HepG2 (cell line): ENCODE data around the gene RBBP8NL. TPM values are rescaled to one million over a fixed set of nuclear protein-coding genes. Genes with fewer than 3 reads are reported as not detected.

ENCODE experiments used
- EP300 ChIP-seq, 3 experiments: sonication (generic) in 1 of 3; formaldehyde crosslinking in 1 of 3; IDR thresholded peaks; 2 replicates each; pipeline versions ENCODE4 v1.5.1 to v1.6.1; 2011 to 2020; ENCODE audit warnings: low read depth in 2 of 3, low read length in 2 of 3, borderline replicate concordance in 1 of 3, improper control_type of control experiment in 1 of 3, mild to moderate bottlenecking in 1 of 3, missing genetic modification reagents in 1 of 3, moderate library complexity in 1 of 3
- FOSL1 ChIP-seq: sonication (generic); formaldehyde crosslinking; IDR thresholded peaks from 2 replicates; pipeline ENCODE4 v1.9.0; 2021; ENCODE audit warnings: missing genetic modification reagents, borderline replicate concordance
- HDAC1 ChIP-seq: sonication (generic); formaldehyde crosslinking; IDR thresholded peaks from 2 replicates; pipeline ENCODE4 v1.5.1; 2020; ENCODE audit warnings: mild to moderate bottlenecking, missing genetic modification reagents
- MAFG ChIP-seq: sonication (generic); formaldehyde crosslinking; IDR thresholded peaks from 2 replicates; pipeline ENCODE4 v1.5.1; 2020; ENCODE audit warnings: mild to moderate bottlenecking, missing genetic modification reagents
- MED1 ChIP-seq: sonication (generic); formaldehyde crosslinking; IDR thresholded peaks from 2 replicates; pipeline ENCODE4 v1.4.0; 2020; ENCODE audit warnings: missing genetic modification reagents
- RAD21 ChIP-seq: fragments of 450-650 bp; formaldehyde crosslinking; IDR thresholded peaks from 2 replicates; pipeline ENCODE4 v1.5.0; 2020; ENCODE audit warnings: mild to moderate bottlenecking
- RFXAP ChIP-seq: sonication (generic); formaldehyde crosslinking; IDR thresholded peaks from 2 replicates; pipeline ENCODE4 v1.4.0; 2020; ENCODE audit warnings: missing genetic modification reagents, borderline replicate concordance
- RNF2 ChIP-seq: fragments of 450-650 bp; conservative IDR thresholded peaks from 2 replicates; pipeline ENCODE4 v1.6.1; 2016; ENCODE audit warnings: low read depth
- SALL2 ChIP-seq: sonication (generic); formaldehyde crosslinking; IDR thresholded peaks from 2 replicates; pipeline ENCODE4 v1.8.1; 2023; ENCODE audit warnings: mild to moderate bottlenecking, missing genetic modification reagents, inconsistent platforms
- ZKSCAN5 ChIP-seq: sonication (generic); formaldehyde crosslinking; IDR thresholded peaks from 2 replicates; pipeline ENCODE4 v1.5.1; 2020; ENCODE audit warnings: mild to moderate bottlenecking, missing genetic modification reagents
- ZNF383 ChIP-seq: sonication (generic); formaldehyde crosslinking; IDR thresholded peaks from 2 replicates; pipeline ENCODE4 v1.4.0; 2020; ENCODE audit warnings: missing genetic modification reagents, mild to moderate bottlenecking, borderline replicate concordance
- ZSCAN12 ChIP-seq: sonication (generic); formaldehyde crosslinking; IDR thresholded peaks from 2 replicates; pipeline ENCODE4 v1.9.0; 2021; ENCODE audit warnings: mild to moderate bottlenecking, missing genetic modification reagents
- polyA plus RNA-seq, 8 experiments: library from polyadenylated mRNA; depleted of rRNA in 3 of 8; stranded (reverse) in 7 of 8; unstranded in 1 of 8; fragments of >200 nt; fragmentation: Illumina TruSeq in 4 of 8; extraction: Trizol in 4 of 8; gene quantifications; 2 replicates each; pipeline versions ENCODE4 v1.2.1 to v1.2.3, GENCODE V29; 2011 to 2016; ENCODE audit warnings: low read depth in 4 of 8, missing spikeins in 1 of 8, mixed read lengths in 1 of 8; ENCODE audit not compliant: insufficient read depth in 1 of 8
- total RNA-seq, 5 experiments: library from RNA; depleted of rRNA; stranded (reverse); fragments of >200 nt; fragmentation: Illumina TruSeq; extraction: Trizol; gene quantifications; 2 replicates each; pipeline ENCODE4 v1.2.3, GENCODE V29; 2016; ENCODE audit warnings: low read depth in 1 of 5
- TF ChIP-seq, protein P1 (sequence below): sonication (generic); formaldehyde crosslinking; IDR thresholded peaks from 2 replicates; pipeline ENCODE4 v1.8.0; 2022; ENCODE audit warnings: missing genetic modification reagents, low read depth, mild to moderate bottlenecking, borderline replicate concordance
- TF ChIP-seq, protein P2 (sequence below): IDR thresholded peaks from 2 replicates; pipeline ENCODE4 v1.6.1; 2012; ENCODE audit warnings: low read depth, low read length, improper control_type of control experiment
- TF ChIP-seq, protein P3 (sequence below): sonication (generic); formaldehyde crosslinking; IDR thresholded peaks from 2 replicates; pipeline ENCODE4 v1.5.1; 2020; ENCODE audit warnings: missing genetic modification reagents, mild to moderate bottlenecking, borderline replicate concordance
- TF ChIP-seq, protein P4 (sequence below): sonication (generic); formaldehyde crosslinking; IDR thresholded peaks from 2 replicates; pipeline ENCODE4 v1.4.0; 2020; ENCODE audit warnings: missing genetic modification reagents
- TF ChIP-seq, protein P5 (sequence below): sonication (generic); formaldehyde crosslinking; IDR thresholded peaks from 2 replicates; pipeline ENCODE4 v1.9.0; 2022; ENCODE audit warnings: low read depth, missing genetic modification reagents
- TF ChIP-seq, protein P6 (sequence below): sonication (generic); formaldehyde crosslinking; IDR thresholded peaks from 2 replicates; pipeline ENCODE4 v1.4.0; 2020; ENCODE audit warnings: mild to moderate bottlenecking, low read depth, missing genetic modification reagents
- TF ChIP-seq, protein P7 (sequence below): fragments of 450-650 bp; IDR thresholded peaks from 2 replicates; pipeline ENCODE4 v1.6.1; 2017

Gene RBBP8NL
- total and polyA plus RNA-seq, 2 of the 13 experiments (the other 11 are each of a cell fraction or from before 2014, with no cell fraction given), result 0.69 to 0.86 TPM

DNA sequence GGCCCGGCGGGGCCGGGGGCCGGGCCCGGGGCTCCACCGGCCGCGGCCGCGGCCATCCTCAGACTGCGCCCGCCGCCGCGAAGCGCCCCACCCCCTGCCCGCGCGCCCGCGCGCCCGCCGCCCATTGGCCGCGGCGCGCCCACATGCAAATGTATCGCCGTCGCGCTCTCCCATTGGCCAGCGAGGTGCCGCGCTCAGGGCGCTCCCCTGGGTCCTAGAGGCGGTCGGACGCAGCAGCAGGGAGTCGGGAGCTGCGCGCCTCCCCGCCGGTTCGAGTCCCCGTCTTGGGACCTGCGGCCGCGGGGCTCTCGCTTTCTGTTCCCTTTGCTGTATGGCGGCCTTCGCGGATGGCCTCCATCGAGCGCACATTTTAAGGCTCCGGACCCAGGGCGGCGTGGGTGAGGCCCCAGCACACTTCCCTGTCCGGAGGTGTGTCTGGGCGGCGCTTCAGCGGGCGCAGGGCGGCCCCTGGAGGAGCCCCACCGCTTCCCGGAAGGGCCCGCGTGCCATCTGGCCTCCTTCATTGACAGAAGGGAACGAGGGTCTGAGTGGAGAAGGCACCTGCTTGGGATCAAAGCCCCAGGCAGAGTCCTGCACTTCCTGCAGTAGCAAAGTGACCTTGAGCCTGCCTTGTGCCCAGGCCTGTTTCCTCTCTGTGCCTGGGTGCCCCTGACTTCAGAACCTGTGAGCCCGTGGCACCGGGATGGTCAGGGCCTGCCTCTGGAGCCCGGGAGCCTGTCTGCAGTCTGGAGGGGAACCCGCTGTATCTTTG is 19.9 kb downstream of the RBBP8NL start, which contains the start of gene CABLES2 (continued):
- TF ChIP-seq, protein P1, sequence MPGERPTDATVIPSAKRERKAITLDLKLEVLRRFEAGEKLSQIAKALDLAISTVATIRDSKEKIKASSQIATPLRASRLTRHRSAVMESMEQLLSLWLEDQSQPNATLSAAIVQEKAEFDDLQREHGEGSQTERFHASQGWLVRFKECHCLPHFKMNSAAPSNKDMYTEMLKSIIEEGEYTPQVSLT (CRISPR knock-in tag), result no peak; the same call in 1 of the 2 replicates
- TF ChIP-seq RAD21 (CRISPR knock-in tag) (peak; percentile 43), HDAC1 (CRISPR knock-in tag) (peak; percentile 89), RFXAP (CRISPR knock-in tag) (peak; percentile 96), ZKSCAN5 (CRISPR knock-in tag) (no peak), ZNF383 (CRISPR knock-in tag) (peak; percentile 97; the same call in 1 of the 2 replicates), EP300 (IDR thresholded peaks at IDR 0.05; ENCODE audit: low read depth in 2 of 2, low read length in 2 of 2) (peak; percentile 15 to 40; a peak in 1 of 4 replicates), EP300 (CRISPR knock-in tag; IDR thresholded peaks at IDR 0.05; ENCODE audit: borderline replicate concordance) (no peak), SALL2 (CRISPR knock-in tag) (peak; percentile 93), RNF2 (peak; percentile 89), MED1 (CRISPR knock-in tag) (peak; percentile 78), MAFG (peak; percentile 61; the same call in 1 of the 2 replicates), ZSCAN12 (CRISPR knock-in tag) (peak; percentile 95; the same call in 1 of the 2 replicates), FOSL1 (CRISPR knock-in tag) (peak; percentile 33; the same call in 1 of the 2 replicates)
- TF ChIP-seq, protein P2, sequence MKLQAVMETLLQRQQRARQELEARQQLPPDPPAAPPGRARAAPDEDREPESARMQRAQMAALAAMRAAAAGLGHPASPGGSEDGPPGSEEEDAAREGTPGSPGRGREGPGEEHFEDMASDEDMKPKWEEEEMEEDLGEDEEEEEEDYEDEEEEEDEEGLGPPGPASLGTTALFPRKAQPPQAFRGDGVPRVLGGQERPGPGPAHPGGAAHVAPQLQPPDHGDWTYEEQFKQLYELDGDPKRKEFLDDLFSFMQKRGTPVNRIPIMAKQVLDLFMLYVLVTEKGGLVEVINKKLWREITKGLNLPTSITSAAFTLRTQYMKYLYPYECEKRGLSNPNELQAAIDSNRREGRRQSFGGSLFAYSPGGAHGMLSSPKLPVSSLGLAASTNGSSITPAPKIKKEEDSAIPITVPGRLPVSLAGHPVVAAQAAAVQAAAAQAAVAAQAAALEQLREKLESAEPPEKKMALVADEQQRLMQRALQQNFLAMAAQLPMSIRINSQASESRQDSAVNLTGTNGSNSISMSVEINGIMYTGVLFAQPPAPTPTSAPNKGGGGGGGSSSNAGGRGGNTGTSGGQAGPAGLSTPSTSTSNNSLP, result no peak
- TF ChIP-seq, protein P3, sequence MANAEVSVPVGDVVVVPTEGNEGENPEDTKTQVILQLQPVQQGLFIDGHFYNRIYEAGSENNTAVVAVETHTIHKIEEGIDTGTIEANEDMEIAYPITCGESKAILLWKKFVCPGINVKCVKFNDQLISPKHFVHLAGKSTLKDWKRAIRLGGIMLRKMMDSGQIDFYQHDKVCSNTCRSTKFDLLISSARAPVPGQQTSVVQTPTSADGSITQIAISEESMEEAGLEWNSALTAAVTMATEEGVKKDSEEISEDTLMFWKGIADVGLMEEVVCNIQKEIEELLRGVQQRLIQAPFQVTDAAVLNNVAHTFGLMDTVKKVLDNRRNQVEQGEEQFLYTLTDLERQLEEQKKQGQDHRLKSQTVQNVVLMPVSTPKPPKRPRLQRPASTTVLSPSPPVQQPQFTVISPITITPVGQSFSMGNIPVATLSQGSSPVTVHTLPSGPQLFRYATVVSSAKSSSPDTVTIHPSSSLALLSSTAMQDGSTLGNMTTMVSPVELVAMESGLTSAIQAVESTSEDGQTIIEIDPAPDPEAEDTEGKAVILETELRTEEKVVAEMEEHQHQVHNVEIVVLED (CRISPR knock-in tag), result peak; percentile 74; the same call in 1 of the 2 replicates
- TF ChIP-seq, protein P4, sequence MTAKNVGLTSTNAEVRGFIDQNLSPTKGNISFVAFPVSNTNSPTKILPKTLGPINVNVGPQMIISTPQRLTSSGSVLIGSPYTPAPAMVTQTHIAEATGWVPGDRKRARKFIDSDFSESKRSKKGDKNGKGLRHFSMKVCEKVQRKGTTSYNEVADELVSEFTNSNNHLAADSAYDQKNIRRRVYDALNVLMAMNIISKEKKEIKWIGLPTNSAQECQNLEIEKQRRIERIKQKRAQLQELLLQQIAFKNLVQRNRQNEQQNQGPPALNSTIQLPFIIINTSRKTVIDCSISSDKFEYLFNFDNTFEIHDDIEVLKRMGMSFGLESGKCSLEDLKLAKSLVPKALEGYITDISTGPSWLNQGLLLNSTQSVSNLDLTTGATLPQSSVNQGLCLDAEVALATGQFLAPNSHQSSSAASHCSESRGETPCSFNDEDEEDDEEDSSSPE (CRISPR knock-in tag), result peak; percentile 97
- TF ChIP-seq, protein P5, sequence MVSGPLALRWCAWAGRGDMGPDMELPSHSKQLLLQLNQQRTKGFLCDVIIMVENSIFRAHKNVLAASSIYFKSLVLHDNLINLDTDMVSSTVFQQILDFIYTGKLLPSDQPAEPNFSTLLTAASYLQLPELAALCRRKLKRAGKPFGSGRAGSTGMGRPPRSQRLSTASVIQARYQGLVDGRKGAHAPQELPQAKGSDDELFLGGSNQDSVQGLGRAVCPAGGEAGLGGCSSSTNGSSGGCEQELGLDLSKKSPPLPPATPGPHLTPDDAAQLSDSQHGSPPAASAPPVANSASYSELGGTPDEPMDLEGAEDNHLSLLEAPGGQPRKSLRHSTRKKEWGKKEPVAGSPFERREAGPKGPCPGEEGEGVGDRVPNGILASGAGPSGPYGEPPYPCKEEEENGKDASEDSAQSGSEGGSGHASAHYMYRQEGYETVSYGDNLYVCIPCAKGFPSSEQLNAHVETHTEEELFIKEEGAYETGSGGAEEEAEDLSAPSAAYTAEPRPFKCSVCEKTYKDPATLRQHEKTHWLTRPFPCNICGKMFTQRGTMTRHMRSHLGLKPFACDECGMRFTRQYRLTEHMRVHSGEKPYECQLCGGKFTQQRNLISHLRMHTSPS (CRISPR knock-in tag), result peak; percentile 94
- TF ChIP-seq, protein P6, sequence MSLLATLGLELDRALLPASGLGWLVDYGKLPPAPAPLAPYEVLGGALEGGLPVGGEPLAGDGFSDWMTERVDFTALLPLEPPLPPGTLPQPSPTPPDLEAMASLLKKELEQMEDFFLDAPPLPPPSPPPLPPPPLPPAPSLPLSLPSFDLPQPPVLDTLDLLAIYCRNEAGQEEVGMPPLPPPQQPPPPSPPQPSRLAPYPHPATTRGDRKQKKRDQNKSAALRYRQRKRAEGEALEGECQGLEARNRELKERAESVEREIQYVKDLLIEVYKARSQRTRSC (CRISPR knock-in tag), result 0 out of 2 replicates have a peak, but pooled peaks have one; percentile 85
- TF ChIP-seq, protein P7, sequence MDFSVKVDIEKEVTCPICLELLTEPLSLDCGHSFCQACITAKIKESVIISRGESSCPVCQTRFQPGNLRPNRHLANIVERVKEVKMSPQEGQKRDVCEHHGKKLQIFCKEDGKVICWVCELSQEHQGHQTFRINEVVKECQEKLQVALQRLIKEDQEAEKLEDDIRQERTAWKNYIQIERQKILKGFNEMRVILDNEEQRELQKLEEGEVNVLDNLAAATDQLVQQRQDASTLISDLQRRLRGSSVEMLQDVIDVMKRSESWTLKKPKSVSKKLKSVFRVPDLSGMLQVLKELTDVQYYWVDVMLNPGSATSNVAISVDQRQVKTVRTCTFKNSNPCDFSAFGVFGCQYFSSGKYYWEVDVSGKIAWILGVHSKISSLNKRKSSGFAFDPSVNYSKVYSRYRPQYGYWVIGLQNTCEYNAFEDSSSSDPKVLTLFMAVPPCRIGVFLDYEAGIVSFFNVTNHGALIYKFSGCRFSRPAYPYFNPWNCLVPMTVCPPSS, result no peak
